ENCODE measurements around the gene AP1S1.
"Not testable (repeated sequence)": the region's sequence is repeated elsewhere in the genome, so short reads cannot be mapped to it uniquely, and the experiment has no call there.

AP1S1 gene

GRCh38 chr7:101201695-101202602 is 47.7 kb downstream of the AP1S1 start:
- DNase-seq (ENCODE audit: low read depth in 2 of 2) = no peak

GRCh38 chr7:101202603-101202918 is 48.3 kb downstream of the AP1S1 start:
- DNase-seq (ENCODE audit: low read depth in 2 of 2) = no peak

GRCh38 chr7:101203740-101204738 is 49.8 kb downstream of the AP1S1 start:
- not testable (repeated sequence) for DNase-seq (ENCODE audit: low read depth in 2 of 2)

GRCh38 chr7:101205901-101206664 is 51.8 kb downstream of the AP1S1 start:
- no peak for DNase-seq (ENCODE audit: low read depth in 2 of 2)

- no peak for DNase-seq (ENCODE audit: low read depth in 2 of 2)
These were observed 52.4 kb downstream of the AP1S1 start for GRCh38 chr7:101206665-101207042.

GRCh38 chr7:101207459-101207858 is 53.2 kb downstream of the AP1S1 start:
- no peak for DNase-seq (ENCODE audit: low read depth in 2 of 2)

GRCh38 chr7:101208794-101209193 is 54.5 kb downstream of the AP1S1 start:
- DNase-seq (ENCODE audit: low read depth in 2 of 2) = no peak

GRCh38 chr7:101210143-101210542 is 55.9 kb downstream of the AP1S1 start:
- no peak for DNase-seq (ENCODE audit: low read depth in 2 of 2)

Measured in stimulated activated CD4-positive, alpha-beta T cell treated with anti-CD3 and anti-CD28 coated beads, Interleukin-1b, Interleukin-23, amount 100 ng/mL, for 4 hours (primary cell).